PC-3 (cell line): Measurements from ENCODE around the gene MAGI2. TPM values are rescaled to one million over a fixed set of nuclear protein-coding genes. Genes with fewer than 3 reads are reported as not detected.

Source experiments
- ATAC-seq: fragments of 200-7000 bp; cut with Tn5 transposase; 2 replicates; pipeline ENCODE4 v1.9.1; 2020; ENCODE audit warnings: mild to moderate bottlenecking, moderate library complexity
- BruUV-seq: library from RNA; stranded (reverse); fragments of 400-500 nt; replicated peaks from 2 replicates; lab custom pipeline; 2021; lab: Mats Ljungman, UMichigan
- CTCF ChIA-PET: fragments of 300-600 bp; sonication (Branson Sonifier 250); formaldehyde crosslinking; loops from one replicate; lab custom pipeline; 2022; ENCODE audit warnings: antibody characterized with exemption; lab: Charles Lee
- POLR2A ChIA-PET: fragments of 300-600 bp; sonication (Branson Sonifier 250); formaldehyde crosslinking; loops from one replicate; lab custom pipeline; 2022; ENCODE audit warnings: antibody characterized with exemption; ENCODE audit not compliant: unreplicated experiment; lab: Charles Lee
- DNase-seq: peaks from one replicate; pipeline ENCODE4 v3.0.0-alpha.2; 2015
- H2AFZ ChIP-seq: fragments of 300-600 bp; sonication (generic); 2 replicates; pipeline ENCODE4 v1.6.0; 2016; ENCODE audit warnings: antibody characterized with exemption, low read length
- H3F3A ChIP-seq: fragments of 300-600 bp; sonication (generic); one replicate; pipeline ENCODE4 v1.6.0; 2017; ENCODE audit warnings: antibody characterized with exemption, low read length, control low read depth, mild to moderate bottlenecking; ENCODE audit not compliant: unreplicated experiment
- H3K27ac ChIP-seq: fragments of 300-600 bp; sonication (generic); 2 replicates; pipeline ENCODE4 v1.5.1; 2016; ENCODE audit warnings: mild to moderate bottlenecking, low read length
- H3K27me3 ChIP-seq: fragments of 300-600 bp; sonication (generic); 2 replicates; pipeline ENCODE4 v1.6.1; 2016; ENCODE audit warnings: low read length, mixed read lengths
- H3K36me3 ChIP-seq: fragments of 300-600 bp; sonication (generic); 2 replicates; pipeline ENCODE4 v1.6.1; 2016; ENCODE audit warnings: low read depth, mixed run types, low read length, mixed read lengths
- H3K4me1 ChIP-seq: fragments of 300-600 bp; sonication (generic); 2 replicates; pipeline ENCODE4 v1.5.1; 2016; ENCODE audit warnings: low read length; ENCODE audit not compliant: insufficient read depth
- H3K4me2 ChIP-seq: fragments of 300-600 bp; sonication (generic); 2 replicates; pipeline ENCODE4 v1.6.0; 2016; ENCODE audit warnings: low read length
- H3K4me3 ChIP-seq: fragments of 300-600 bp; sonication (generic); 2 replicates; pipeline ENCODE4 v1.5.1; 2016; ENCODE audit warnings: mild to moderate bottlenecking, low read length, mixed read lengths
- H3K79me2 ChIP-seq: fragments of 300-600 bp; sonication (generic); 2 replicates; pipeline ENCODE4 v1.6.1; 2017; ENCODE audit warnings: low read length, mixed read lengths
- H3K9ac ChIP-seq: fragments of 300-600 bp; sonication (generic); 2 replicates; pipeline ENCODE4 v1.6.0; 2016; ENCODE audit warnings: mild to moderate bottlenecking, low read length
- H3K9me2 ChIP-seq: fragments of 300-600 bp; sonication (generic); replicated peaks from 2 replicates; pipeline ENCODE4 v1.6.1; 2016; ENCODE audit warnings: mixed run types, low read length, mixed read lengths
- H3K9me3 ChIP-seq: fragments of 300-600 bp; sonication (generic); 2 replicates; pipeline ENCODE4 v1.6.1; 2016; ENCODE audit warnings: low read length, mixed read lengths
- H4K20me1 ChIP-seq: fragments of 300-600 bp; sonication (generic); 2 replicates; pipeline ENCODE4 v1.6.1; 2016; ENCODE audit warnings: low read length, mixed read lengths
- EZH2 ChIP-seq: fragments of 300-600 bp; sonication (generic); IDR thresholded peaks from one replicate; pipeline ENCODE4 v1.6.1; 2017; ENCODE audit warnings: antibody characterized with exemption, mild to moderate bottlenecking, low read length; ENCODE audit not compliant: unreplicated experiment
- EZH2phosphoT487 ChIP-seq: fragments of 300-600 bp; sonication (generic); IDR thresholded peaks from 2 replicates; pipeline ENCODE4 v1.6.1; 2018; ENCODE audit warnings: mild to moderate bottlenecking, antibody characterized with exemption, low read length, borderline replicate concordance
- intact Hi-C: fragments of 100-400 bp; cut with micrococcal nuclease; formaldehyde crosslinking; loops from 2 replicates; pipeline ENCODE4 v1.9.0; 2023
- total RNA-seq: library from RNA; depleted of rRNA; stranded (reverse); fragments of >200 nt; gene quantifications from 2 replicates; pipeline ENCODE4 v1.2.3, GENCODE V29; 2014
- TF ChIP-seq, protein P1 (sequence below): fragments of 300-600 bp; sonication (generic); conservative IDR thresholded peaks from 2 replicates; pipeline ENCODE4 v1.5.1; 2017; ENCODE audit warnings: antibody characterized with exemption, low read depth, mild to moderate bottlenecking, low read length

Gene MAGI2
- total RNA-seq, 1 experiment from 2014 or later: not detected

DNA sequence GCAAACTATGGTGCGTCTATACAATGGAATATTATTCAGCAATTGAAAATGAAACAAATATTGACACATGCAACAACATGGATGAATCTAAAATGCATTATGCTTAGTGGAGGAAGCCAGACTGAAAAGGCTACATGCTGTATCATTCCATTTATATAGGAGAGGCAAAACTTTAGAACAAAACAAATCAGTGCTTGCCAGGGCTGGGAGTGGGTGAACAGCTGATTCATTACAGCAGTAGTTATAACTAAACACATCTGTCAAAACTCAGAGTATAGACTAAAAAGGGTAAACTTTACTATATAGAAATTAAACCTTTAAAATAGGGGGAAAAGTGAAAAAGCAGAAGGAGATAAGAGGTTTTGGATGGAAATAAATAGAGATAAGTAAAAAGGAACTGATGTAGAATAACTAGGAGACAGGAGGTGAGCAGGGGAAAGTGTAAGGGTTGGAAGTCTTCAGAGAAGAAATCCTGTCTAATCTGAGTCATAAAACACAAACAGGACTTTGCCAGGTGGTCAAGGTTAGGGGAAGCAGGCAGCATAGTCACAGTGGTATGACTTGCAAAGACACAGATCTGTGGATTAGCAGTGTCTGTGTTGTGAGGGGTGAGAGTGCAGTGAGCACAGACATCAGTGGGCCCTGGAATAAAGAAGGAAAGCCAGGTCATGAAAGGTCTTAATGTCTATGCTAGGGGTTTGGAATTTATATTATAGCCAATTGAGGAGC is 1305.1 kb downstream of the MAGI2 start:
- no peaks in the 10 kb centered on the region for H3K36me3 ChIP-seq
- no peak for ATAC-seq
- H3K9me2 ChIP-seq: no peaks in the 10 kb centered on the region
- no peak for DNase-seq
- CTCF ChIA-PET: no interaction called here
- no peak overlapping the region for H3K4me2 ChIP-seq
- no peak overlapping the region for H3K4me3 ChIP-seq
- H3K4me1 ChIP-seq: no peaks in the 10 kb centered on the region
- no peaks in the 10 kb centered on the region for H3K9me3 ChIP-seq
- H3F3A ChIP-seq: no peaks in the 10 kb centered on the region
- BruUV-seq: no TSS peak
- H3K27me3 ChIP-seq: peaks cover 55% of the 10 kb centered on the region
- intact Hi-C loops: no loop called here
- no peak overlapping the region for H2AFZ ChIP-seq
- H4K20me1 ChIP-seq: no peaks in the 10 kb centered on the region
- POLR2A ChIA-PET: no interaction called here
- no peaks in the 10 kb centered on the region for H3K79me2 ChIP-seq
- no peak overlapping the region for H3K27ac ChIP-seq
- H3K9ac ChIP-seq: no peak overlapping the region
- TF ChIP-seq, protein P1, sequence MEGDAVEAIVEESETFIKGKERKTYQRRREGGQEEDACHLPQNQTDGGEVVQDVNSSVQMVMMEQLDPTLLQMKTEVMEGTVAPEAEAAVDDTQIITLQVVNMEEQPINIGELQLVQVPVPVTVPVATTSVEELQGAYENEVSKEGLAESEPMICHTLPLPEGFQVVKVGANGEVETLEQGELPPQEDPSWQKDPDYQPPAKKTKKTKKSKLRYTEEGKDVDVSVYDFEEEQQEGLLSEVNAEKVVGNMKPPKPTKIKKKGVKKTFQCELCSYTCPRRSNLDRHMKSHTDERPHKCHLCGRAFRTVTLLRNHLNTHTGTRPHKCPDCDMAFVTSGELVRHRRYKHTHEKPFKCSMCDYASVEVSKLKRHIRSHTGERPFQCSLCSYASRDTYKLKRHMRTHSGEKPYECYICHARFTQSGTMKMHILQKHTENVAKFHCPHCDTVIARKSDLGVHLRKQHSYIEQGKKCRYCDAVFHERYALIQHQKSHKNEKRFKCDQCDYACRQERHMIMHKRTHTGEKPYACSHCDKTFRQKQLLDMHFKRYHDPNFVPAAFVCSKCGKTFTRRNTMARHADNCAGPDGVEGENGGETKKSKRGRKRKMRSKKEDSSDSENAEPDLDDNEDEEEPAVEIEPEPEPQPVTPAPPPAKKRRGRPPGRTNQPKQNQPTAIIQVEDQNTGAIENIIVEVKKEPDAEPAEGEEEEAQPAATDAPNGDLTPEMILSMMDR: no peak
- TF ChIP-seq EZH2: no peak
- no peak for TF ChIP-seq EZH2phosphoT487

DNA sequence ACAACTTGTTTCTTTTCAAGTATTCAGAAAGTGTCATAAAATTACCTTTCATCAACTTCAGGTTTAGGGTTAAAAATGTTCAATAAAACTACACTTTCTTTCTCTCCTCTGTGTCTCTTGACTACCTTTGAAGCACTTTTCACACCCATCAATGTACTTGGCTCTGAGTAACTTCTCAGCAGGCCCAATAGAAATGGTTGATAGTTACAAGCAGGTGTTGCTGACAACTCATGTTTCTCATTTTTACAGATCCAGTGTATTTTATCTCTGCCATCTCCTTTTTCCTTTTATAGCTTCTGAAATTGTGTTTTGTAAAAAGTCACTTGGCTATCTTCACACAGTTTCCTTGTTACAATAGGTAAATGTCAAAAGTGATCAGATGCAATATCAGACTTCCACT is 1306.9 kb downstream of the MAGI2 start:
- CTCF ChIA-PET: no interaction called here
- BruUV-seq: no TSS peak

DNA sequence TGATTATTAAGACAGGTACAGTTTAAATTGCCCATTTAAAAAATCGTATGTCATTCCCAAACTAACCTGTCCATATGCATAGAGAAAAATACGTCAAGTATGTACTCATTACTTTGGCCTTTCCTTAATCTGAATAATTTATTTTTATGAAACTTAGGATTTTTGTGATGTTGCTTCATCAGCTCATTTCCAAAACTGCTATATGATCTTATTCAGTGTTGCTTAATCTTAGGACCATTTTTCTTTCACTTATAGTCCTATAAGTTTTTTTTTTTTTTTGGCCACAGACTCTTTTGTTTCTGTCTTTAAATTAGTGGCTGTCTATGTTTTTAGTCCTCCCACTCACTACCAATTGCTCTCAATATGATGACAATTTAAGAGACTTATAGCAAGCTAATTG is 1309.8 kb downstream of the MAGI2 start:
- Histone ChIP-seq H3K9me3 (no peaks in the 10 kb centered on the region), H3K79me2 (no peaks in the 10 kb centered on the region), H3K4me3 (no peak overlapping the region), H3K9me2 (no peaks in the 10 kb centered on the region), H4K20me1 (no peaks in the 10 kb centered on the region), H3K9ac (no peak overlapping the region), H2AFZ (no peak overlapping the region), H3K4me1 (no peaks in the 10 kb centered on the region), H3K36me3 (no peaks in the 10 kb centered on the region), H3K27ac (no peak overlapping the region), H3K27me3 (peaks cover 71% of the 10 kb centered on the region), H3F3A (no peaks in the 10 kb centered on the region), H3K4me2 (no peak overlapping the region)
- CTCF ChIA-PET: no interaction called here
- intact Hi-C loops: no loop called here
- no TSS peak for BruUV-seq
- ATAC-seq: no peak
- POLR2A ChIA-PET: no interaction called here
- no peak for DNase-seq
- TF ChIP-seq EZH2phosphoT487: no peak
- no peak for TF ChIP-seq EZH2
- TF ChIP-seq, protein P1: no peak

More for the DNA sequence above, 1306.9 kb downstream of the MAGI2 start:
- Histone ChIP-seq H2AFZ (no peak overlapping the region), H3K27me3 (peaks cover 62% of the 10 kb centered on the region), H3K9me3 (no peaks in the 10 kb centered on the region), H3K4me1 (no peaks in the 10 kb centered on the region), H3F3A (no peaks in the 10 kb centered on the region), H3K79me2 (no peaks in the 10 kb centered on the region), H4K20me1 (no peaks in the 10 kb centered on the region), H3K9me2 (no peaks in the 10 kb centered on the region), H3K9ac (no peak overlapping the region), H3K4me3 (no peak overlapping the region), H3K27ac (no peak overlapping the region), H3K36me3 (no peaks in the 10 kb centered on the region), H3K4me2 (no peak overlapping the region)
- no peak for DNase-seq
- intact Hi-C loops: no loop called here
- ATAC-seq: no peak
- TF ChIP-seq EZH2phosphoT487: no peak
- no peak for TF ChIP-seq EZH2
- TF ChIP-seq, protein P1: no peak
- POLR2A ChIA-PET: no interaction called here
